ENCODE data around the gene DCP1A.
A peak's percentile ranks its signal among the peaks of the same experiment; 100 is the strongest.
"Not testable (repeated sequence)": the region's sequence is repeated elsewhere in the genome, so short reads cannot be mapped to it uniquely, and the experiment has no call there.

DCP1A gene

GRCh38 chr3:53254509-53255422 is 92.6 kb downstream of the DCP1A start:
- TF ChIP-seq CTCF (IDR thresholded peaks at IDR 0.05; ENCODE audit: insufficient read depth, low read depth, low read length, missing control alignments) = no peak
- H3K4me3 ChIP-seq (ENCODE audit: low read depth, low read length) = peak overlapping the region; percentile 64
- peak; percentile 81 for DNase-seq (ENCODE audit: low read depth)

- TF ChIP-seq CTCF (IDR thresholded peaks at IDR 0.05; ENCODE audit: insufficient read depth, low read depth, low read length, missing control alignments) = no peak
- peak overlapping the region; percentile 64 for H3K4me3 ChIP-seq (ENCODE audit: low read depth, low read length)
- no peak for DNase-seq (ENCODE audit: low read depth)
These were observed 93.4 kb downstream of the DCP1A start for GRCh38 chr3:53253707-53254508.

GRCh38 chr3:53252947-53253322 is 94.4 kb downstream of the DCP1A start:
- peak overlapping the region; percentile 22 for H3K4me3 ChIP-seq (ENCODE audit: low read depth, low read length)

GRCh38 chr3:53252096-53252946 is 95.0 kb downstream of the DCP1A start:
- no peak overlapping the region; the same call in none of the 2 replicates for H3K4me3 ChIP-seq (ENCODE audit: low read depth, low read length)
- TF ChIP-seq CTCF (IDR thresholded peaks at IDR 0.05; ENCODE audit: insufficient read depth, low read depth, low read length, missing control alignments) = no peak
- DNase-seq (ENCODE audit: low read depth) = no peak

More at GRCh38 chr3:53252947-53253322, 94.4 kb downstream of the DCP1A start:
- DNase-seq (ENCODE audit: low read depth) = not testable (repeated sequence)

- TF ChIP-seq CTCF (IDR thresholded peaks at IDR 0.05; ENCODE audit: insufficient read depth, low read depth, low read length, missing control alignments) = no peak
- DNase-seq (ENCODE audit: low read depth) = no peak
- H3K4me3 ChIP-seq (ENCODE audit: low read depth, low read length) = no peak overlapping the region
These were observed 96.3 kb downstream of the DCP1A start for GRCh38 chr3:53250881-53251605.

- no peak for DNase-seq (ENCODE audit: low read depth)
- TF ChIP-seq CTCF (IDR thresholded peaks at IDR 0.05; ENCODE audit: insufficient read depth, low read depth, low read length, missing control alignments) = no peak
- no peak overlapping the region for H3K4me3 ChIP-seq (ENCODE audit: low read depth, low read length)
These were observed 96.9 kb downstream of the DCP1A start for GRCh38 chr3:53250453-53250852.

Data from GM12865 (cell line).